GM23248 (cell line): Measurements from ENCODE around the gene TMEM163. TPM values are rescaled to one million over a fixed set of nuclear protein-coding genes. Genes with fewer than 3 reads are reported as not detected.

Source experiments
- DNase-seq: peaks from one replicate; pipeline ENCODE4 v3.0.0-alpha.2; 2015
- H2AFZ ChIP-seq: fragments of 200-600 bp; sonication (generic); 2 replicates; pipeline ENCODE4 v1.6.1; 2016; ENCODE audit warnings: antibody characterized with exemption
- H3F3A ChIP-seq: fragments of 200-600 bp; sonication (generic); 2 replicates; pipeline ENCODE4 v1.6.1; 2016; ENCODE audit warnings: mild to moderate bottlenecking, antibody characterized with exemption, mixed run types; ENCODE audit not compliant: insufficient read depth
- H3K27ac ChIP-seq: fragments of 200-600 bp; sonication (generic); 2 replicates; pipeline ENCODE4 v1.5.1; 2016; ENCODE audit warnings: mild to moderate bottlenecking
- H3K27me3 ChIP-seq: fragments of 200-600 bp; sonication (generic); replicated peaks from 2 replicates; pipeline ENCODE4 v1.6.1; 2016; ENCODE audit warnings: mild to moderate bottlenecking; ENCODE audit not compliant: insufficient read depth
- H3K36me3 ChIP-seq: fragments of 200-600 bp; sonication (generic); 2 replicates; pipeline ENCODE4 v1.6.1; 2016; ENCODE audit warnings: low read depth, mild to moderate bottlenecking
- H3K4me1 ChIP-seq: fragments of 200-600 bp; sonication (generic); 2 replicates; pipeline ENCODE4 v1.6.1; 2016; ENCODE audit warnings: mild to moderate bottlenecking; ENCODE audit not compliant: insufficient read depth
- H3K4me2 ChIP-seq: fragments of 200-600 bp; sonication (generic); one replicate; pipeline ENCODE4 v1.6.1; 2016; ENCODE audit warnings: mild to moderate bottlenecking; ENCODE audit not compliant: unreplicated experiment
- H3K4me3 ChIP-seq: fragments of 200-600 bp; sonication (generic); 2 replicates; pipeline ENCODE4 v1.5.1; 2016; ENCODE audit warnings: mild to moderate bottlenecking
- H3K79me2 ChIP-seq: fragments of 200-600 bp; sonication (generic); 2 replicates; pipeline ENCODE4 v1.6.1; 2016; ENCODE audit warnings: mild to moderate bottlenecking; ENCODE audit not compliant: insufficient read depth
- H3K9ac ChIP-seq: fragments of 200-600 bp; sonication (generic); 2 replicates; pipeline ENCODE4 v1.6.1; 2016; ENCODE audit warnings: mild to moderate bottlenecking
- H3K9me2 ChIP-seq: fragments of 200-600 bp; sonication (generic); 2 replicates; pipeline ENCODE4 v1.6.1; 2016; ENCODE audit warnings: mixed run types, mild to moderate bottlenecking, moderate library complexity; ENCODE audit not compliant: insufficient read depth
- H3K9me3 ChIP-seq: fragments of 200-600 bp; sonication (generic); one replicate; pipeline ENCODE4 v1.6.1; 2017; ENCODE audit warnings: low read depth
- H4K20me1 ChIP-seq: fragments of 200-600 bp; sonication (generic); 2 replicates; pipeline ENCODE4 v1.6.0; 2016; ENCODE audit not compliant: insufficient read depth
- EZH2 ChIP-seq: fragments of 200-600 bp; sonication (generic); IDR thresholded peaks from 2 replicates; pipeline ENCODE4 v1.6.1; 2018; ENCODE audit warnings: antibody characterized with exemption, mild to moderate bottlenecking; ENCODE audit not compliant: insufficient read depth, poor library complexity, severe bottlenecking
- EZH2phosphoT487 ChIP-seq: fragments of 200-600 bp; sonication (generic); IDR thresholded peaks from 2 replicates; pipeline ENCODE4 v1.6.1; 2018; ENCODE audit warnings: antibody characterized with exemption, moderate library complexity, mild to moderate bottlenecking, low read depth; ENCODE audit not compliant: insufficient read depth
- WGBS, 2 experiments: methylation state at CpG; one replicate each; pipeline ENCODE4 v1.1.6; 2015 to 2017; ENCODE audit warnings: low lambda C conversion rate in 2 of 2, low coverage in 1 of 2; ENCODE audit errors: missing lambda C conversion rate in 2 of 2; 5-methylcytosine and 5-hydroxymethylcytosine counted together
- in situ Hi-C: fragments of 300-500 bp; cut with MboI; formaldehyde crosslinking; loops from 2 replicates; pipeline ENCODE4 v1.15.0; 2020
- polyA plus RNA-seq: library from polyadenylated mRNA; unstranded; fragments of >200 nt; fragmentation: Nextera tagmentation; extraction: Ambion mirVana; gene quantifications from 2 replicates; pipeline ENCODE4 v1.2.1, GENCODE V29; 2016
- total RNA-seq: library from RNA; depleted of rRNA; stranded (reverse); fragments of >200 nt; shearing (Covaris generic); gene quantifications from 2 replicates; pipeline ENCODE4 v1.2.3, GENCODE V29; 2014

Gene TMEM163
- total and polyA plus RNA-seq, 2 experiments from 2014 or later = not detected

DNA sequence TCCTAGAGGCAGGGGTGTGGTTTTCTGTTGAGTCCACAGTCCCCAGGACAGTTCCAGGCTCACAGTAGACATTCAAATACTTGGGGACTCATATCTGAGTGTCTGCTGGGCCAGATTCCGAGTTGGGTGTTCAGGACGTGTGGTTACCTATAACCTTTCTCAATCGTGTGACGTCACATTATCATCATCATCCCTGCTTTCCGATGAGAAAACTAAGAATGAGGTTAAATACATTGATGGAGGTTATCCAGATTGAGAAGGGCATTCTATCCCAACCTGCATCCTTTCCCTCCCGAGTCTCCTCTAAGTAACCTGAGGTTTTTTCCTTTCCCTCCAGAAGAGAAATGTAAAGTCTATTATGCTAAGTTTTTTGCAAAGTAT is 260.3 kb downstream of the TMEM163 start:
- Histone ChIP-seq H3K27ac (no peak overlapping the region), H3K36me3 (no peaks in the 10 kb centered on the region), H3F3A (no peaks in the 10 kb centered on the region), H3K4me1 (no peaks in the 10 kb centered on the region), H3K4me3 (no peak overlapping the region), H3K9me3 (no peaks in the 10 kb centered on the region), H4K20me1 (no peaks in the 10 kb centered on the region), H3K79me2 (no peaks in the 10 kb centered on the region), H3K4me2 (no peak overlapping the region), H3K9ac (no peak overlapping the region), H3K27me3 (peaks cover 8% of the 10 kb centered on the region; the same call in 1 of the 2 replicates), H3K9me2 (no peaks in the 10 kb centered on the region), H2AFZ (no peak overlapping the region)
- no peak for DNase-seq
- no peak for TF ChIP-seq EZH2phosphoT487
- no peak for TF ChIP-seq EZH2
- WGBS, 2 experiments = 79 to 85% methylated on average over 6 of the region's 6 CpGs
- in situ Hi-C loops = no loop called here

DNA sequence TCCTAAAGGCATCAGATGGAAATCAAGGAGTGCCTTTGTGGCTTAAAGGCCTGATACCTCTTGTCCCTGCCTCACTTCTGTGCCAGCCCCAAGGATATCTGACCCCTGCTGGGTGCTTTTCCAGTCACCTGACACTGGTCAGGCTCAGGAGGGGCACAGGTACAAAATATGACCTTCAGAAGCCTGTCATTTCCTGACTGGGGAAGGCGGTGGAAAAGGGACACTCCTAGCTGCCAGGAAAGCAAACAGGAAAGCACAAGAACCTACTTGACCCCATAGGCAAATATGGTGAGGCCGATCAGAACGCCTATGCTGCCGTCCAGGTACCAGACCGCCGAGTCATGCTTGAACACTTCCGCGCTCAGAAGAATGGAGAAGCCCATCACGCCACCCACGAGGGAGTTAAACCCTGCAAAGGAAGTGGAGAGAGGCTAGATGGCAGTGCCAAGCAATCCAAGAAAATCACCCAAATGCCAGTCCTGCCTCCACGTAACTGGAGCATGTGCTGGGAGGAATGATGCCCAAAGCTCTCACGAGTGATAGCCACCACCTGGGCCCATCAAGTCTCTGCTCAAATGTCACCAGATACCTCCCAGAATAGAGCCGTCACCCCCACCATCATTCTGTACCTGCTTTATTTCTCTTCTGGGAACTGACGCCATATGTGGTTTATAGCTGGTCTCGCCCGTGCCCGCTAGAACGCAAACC is 260.9 kb downstream of the TMEM163 start:
- Histone ChIP-seq H3K4me3 (no peak overlapping the region), H3K9ac (no peak overlapping the region), H3K9me3 (no peaks in the 10 kb centered on the region), H3K27me3 (peaks cover 5% of the 10 kb centered on the region; the same call in 1 of the 2 replicates), H3K4me1 (no peaks in the 10 kb centered on the region), H3K4me2 (no peak overlapping the region), H2AFZ (no peak overlapping the region), H3K36me3 (no peaks in the 10 kb centered on the region), H3K27ac (no peak overlapping the region), H3K79me2 (no peaks in the 10 kb centered on the region), H3K9me2 (no peaks in the 10 kb centered on the region), H3F3A (no peaks in the 10 kb centered on the region), H4K20me1 (no peaks in the 10 kb centered on the region)
- DNase-seq = no peak
- TF ChIP-seq EZH2 (no peak), EZH2phosphoT487 (no peak)
- in situ Hi-C loops = no loop called here
- 78 to 84% methylated on average over 18 of the region's 18 CpGs for WGBS, 2 experiments

DNA sequence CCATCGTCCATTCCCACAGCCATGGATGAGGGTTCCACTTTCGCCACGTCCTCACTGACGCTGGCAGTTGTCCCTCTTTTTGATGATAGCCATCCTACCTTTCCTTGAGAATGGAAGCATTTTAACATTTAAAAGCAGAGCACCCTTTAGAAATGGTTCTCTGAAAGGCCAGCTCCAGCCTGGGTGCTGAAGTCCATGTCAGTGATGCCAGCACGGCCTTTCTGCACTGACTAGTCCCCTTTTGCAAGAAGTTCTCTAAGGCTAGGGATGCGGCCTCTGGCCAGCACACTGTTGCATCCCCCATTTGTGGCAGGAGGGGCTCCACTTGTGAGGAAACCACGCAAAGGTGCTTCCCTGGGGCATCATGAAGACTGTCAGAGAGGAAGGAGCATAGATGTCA is 261.4 kb downstream of the TMEM163 start:
- Histone ChIP-seq H4K20me1 (no peaks in the 10 kb centered on the region), H3K79me2 (no peaks in the 10 kb centered on the region), H3K9ac (no peak overlapping the region), H3K4me1 (no peaks in the 10 kb centered on the region), H3K9me3 (no peaks in the 10 kb centered on the region), H3K4me3 (no peak overlapping the region), H3K9me2 (no peaks in the 10 kb centered on the region), H3K36me3 (no peaks in the 10 kb centered on the region), H3K27ac (no peak overlapping the region), H3K4me2 (no peak overlapping the region), H3F3A (no peaks in the 10 kb centered on the region), H2AFZ (no peak overlapping the region), H3K27me3 (peaks cover under 1% of the 10 kb centered on the region; the same call in 1 of the 2 replicates)
- TF ChIP-seq EZH2 (no peak), EZH2phosphoT487 (no peak)
- no peak for DNase-seq
- in situ Hi-C loops = no loop called here
- 86 to 92% methylated on average over 7 of the region's 7 CpGs for WGBS, 2 experiments

DNA sequence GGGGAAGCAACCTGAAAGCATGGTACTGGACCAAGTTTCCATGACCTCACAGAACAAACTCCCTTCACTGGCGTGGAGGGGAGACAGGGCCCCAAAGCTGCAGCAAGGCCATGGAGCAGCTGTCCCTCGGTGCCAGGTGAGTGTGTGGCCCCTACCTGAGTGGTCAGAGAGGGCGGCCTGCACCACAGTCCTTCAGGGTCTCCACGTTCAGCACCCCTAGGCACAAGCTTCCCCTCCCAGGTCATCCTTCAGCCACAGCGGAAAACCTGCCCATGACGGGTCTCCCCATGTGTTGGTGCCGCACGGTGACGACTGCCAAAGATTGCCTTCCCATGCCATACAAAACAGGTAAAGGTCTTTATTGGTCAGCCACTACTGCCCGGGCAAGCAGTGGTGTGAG is 263.4 kb downstream of the TMEM163 start:
- WGBS, 2 experiments = 84 to 90% methylated on average over 10 of the region's 10 CpGs
- TF ChIP-seq EZH2 = no peak
- no peak for TF ChIP-seq EZH2phosphoT487

More for the DNA sequence above, 263.4 kb downstream of the TMEM163 start:
- H2AFZ ChIP-seq = no peak overlapping the region
- DNase-seq = no peak
- H3F3A ChIP-seq = no peaks in the 10 kb centered on the region
- H3K4me3 ChIP-seq = no peak overlapping the region
- no peaks in the 10 kb centered on the region for H3K27me3 ChIP-seq
- no peaks in the 10 kb centered on the region for H3K9me2 ChIP-seq
- H3K9ac ChIP-seq = no peak overlapping the region
- no peak overlapping the region for H3K4me2 ChIP-seq
- no peaks in the 10 kb centered on the region for H3K4me1 ChIP-seq
- H3K79me2 ChIP-seq = no peaks in the 10 kb centered on the region
- no peaks in the 10 kb centered on the region for H3K36me3 ChIP-seq
- in situ Hi-C loops = no loop called here
- no peaks in the 10 kb centered on the region for H4K20me1 ChIP-seq
- no peaks in the 10 kb centered on the region for H3K9me3 ChIP-seq
- H3K27ac ChIP-seq = no peak overlapping the region
